Osteocyte (in vitro differentiated cells): ENCODE results near the gene POLR1G. TPM values are rescaled to one million over a fixed set of nuclear protein-coding genes. Genes with fewer than 3 reads are reported as not detected.
A peak's percentile ranks its signal among the peaks of the same experiment; 100 is the strongest.

Source experiments
- DNase-seq: peaks from one replicate; pipeline ENCODE4 v3.0.0; 2021; ENCODE audit warnings: mixed read lengths; ENCODE audit not compliant: unreplicated experiment; ENCODE audit errors: extremely low spot score
- H3K27ac Mint-ChIP-seq: one replicate; pipeline ENCODE4 v1.8.0; 2021; ENCODE audit warnings: mild to moderate bottlenecking, mixed read lengths; ENCODE audit not compliant: unreplicated experiment
- H3K27me3 Mint-ChIP-seq: one replicate; pipeline ENCODE4 v1.8.0; 2021; ENCODE audit warnings: mixed read lengths; ENCODE audit not compliant: unreplicated experiment
- H3K36me3 Mint-ChIP-seq: one replicate; pipeline ENCODE4 v1.8.0; 2021; ENCODE audit warnings: mixed read lengths; ENCODE audit not compliant: unreplicated experiment
- H3K4me1 Mint-ChIP-seq: one replicate; pipeline ENCODE4 v1.8.0; 2021; ENCODE audit warnings: mixed read lengths; ENCODE audit not compliant: unreplicated experiment
- H3K4me3 Mint-ChIP-seq: one replicate; pipeline ENCODE4 v1.8.0; 2021; ENCODE audit warnings: mild to moderate bottlenecking, moderate library complexity, mixed read lengths; ENCODE audit not compliant: unreplicated experiment
- H3K9me3 Mint-ChIP-seq: one replicate; pipeline ENCODE4 v1.8.0; 2021; ENCODE audit warnings: mixed read lengths; ENCODE audit not compliant: unreplicated experiment
- CTCF ChIP-seq: fragments of 200-600 bp; sonication (generic); IDR thresholded peaks from 2 replicates; pipeline ENCODE4 v1.5.0; 2021; ENCODE audit warnings: antibody characterized with exemption, mild to moderate bottlenecking, moderate library complexity
- total RNA-seq: library from RNA; stranded (reverse); gene quantifications from 2 replicates; pipeline ENCODE4 v1.2.1, GENCODE V29; 2021

POLR1G gene
- total RNA-seq, 1 donor from 2014 or later, result 7.6 TPM

- Mint-ChIP-seq H3K9me3 (no peaks in the 10 kb centered on the region), H3K4me3 (no peak overlapping the region), H3K27ac (peak overlapping the region; percentile 31), H3K36me3 (no peaks in the 10 kb centered on the region), H3K27me3 (no peaks in the 10 kb centered on the region), H3K4me1 (peaks cover 40% of the 10 kb centered on the region)
- DNase-seq, result no peak
- TF ChIP-seq CTCF, result no peak
These were observed 6.3 kb upstream of the POLR1G start for GRCh38 chr19:45400192-45400591.

- Mint-ChIP-seq H3K4me3 (no peak overlapping the region), H3K27me3 (no peaks in the 10 kb centered on the region), H3K4me1 (peaks cover 44% of the 10 kb centered on the region), H3K9me3 (no peaks in the 10 kb centered on the region), H3K27ac (peak overlapping the region; percentile 87), H3K36me3 (no peaks in the 10 kb centered on the region)
- no peak for TF ChIP-seq CTCF
- DNase-seq, result no peak
These were observed 4.6 kb upstream of the POLR1G start for GRCh38 chr19:45401815-45402214.

GRCh38 chr19:45402298-45403061 lies 4.0 kb upstream of the POLR1G start:
- Mint-ChIP-seq H3K36me3 (no peaks in the 10 kb centered on the region), H3K27ac (peak overlapping the region; percentile 95), H3K4me3 (peak overlapping the region; percentile 23), H3K27me3 (no peaks in the 10 kb centered on the region), H3K9me3 (no peaks in the 10 kb centered on the region), H3K4me1 (peaks cover 49% of the 10 kb centered on the region)
- TF ChIP-seq CTCF, result peak; percentile 71
- no peak for DNase-seq

GRCh38 chr19:45403272-45403671 lies 3.2 kb upstream of the POLR1G start:
- H3K27me3 Mint-ChIP-seq, result no peaks in the 10 kb centered on the region
- peaks cover 52% of the 10 kb centered on the region for H3K4me1 Mint-ChIP-seq
- H3K9me3 Mint-ChIP-seq, result no peaks in the 10 kb centered on the region
- peak overlapping the region; percentile 97 for H3K4me3 Mint-ChIP-seq
- H3K27ac Mint-ChIP-seq, result peak overlapping the region; percentile 95
- DNase-seq, result no peak
- no peak for TF ChIP-seq CTCF
- H3K36me3 Mint-ChIP-seq, result no peaks in the 10 kb centered on the region

- no peak for DNase-seq
- peaks cover 51% of the 10 kb centered on the region for H3K4me1 Mint-ChIP-seq
- TF ChIP-seq CTCF, result peak; percentile 60
- H3K27ac Mint-ChIP-seq, result peak overlapping the region; percentile 95
- H3K36me3 Mint-ChIP-seq, result peaks cover 1% of the 10 kb centered on the region
- H3K4me3 Mint-ChIP-seq, result peak overlapping the region; percentile 97
- H3K9me3 Mint-ChIP-seq, result no peaks in the 10 kb centered on the region
- H3K27me3 Mint-ChIP-seq, result no peaks in the 10 kb centered on the region
These were observed 2.5 kb upstream of the POLR1G start for GRCh38 chr19:45403781-45404556.
